H1 (cell line): Measurements from ENCODE around the gene PTCH2. TPM values are rescaled to one million over a fixed set of nuclear protein-coding genes. Genes with fewer than 3 reads are reported as not detected.
A peak's percentile ranks its signal among the peaks of the same experiment; 100 is the strongest.

Source experiments
- CTCF ChIA-PET: fragments of 300-600 bp; sonication (Branson Sonifier 250); formaldehyde crosslinking; loops from one replicate; lab custom pipeline; 2021; ENCODE audit not compliant: partially characterized antibody; lab: Charles Lee
- POLR2A ChIA-PET: fragments of 300-600 bp; sonication (Branson Sonifier 250); formaldehyde crosslinking; loops from one replicate; lab custom pipeline; 2021; ENCODE audit warnings: inconsistent platforms; ENCODE audit not compliant: partially characterized antibody; lab: Charles Lee
- DNase-seq, 2 experiments: peaks; one replicate each; pipeline versions ENCODE4 v3.0.0 to v3.0.0-alpha.2; 2010 to 2022; ENCODE audit warnings: low spot score in 2 of 2, low read depth in 1 of 2, mixed read lengths in 1 of 2
- FAIRE-seq: peaks from 2 replicates; lab custom pipeline; 2011; peaks lifted over from hg19 to GRCh38; lab: Jason Lieb, UNC
- H2AFZ ChIP-seq: 2 replicates; pipeline ENCODE4 v1.8.1; 2012; ENCODE audit warnings: low read length, inconsistent platforms
- H2AK5ac ChIP-seq: 2 replicates; pipeline ENCODE4 v1.6.1; 2013; ENCODE audit warnings: low read depth, low read length
- H2BK120ac ChIP-seq: replicated peaks from 2 replicates; pipeline ENCODE3; 2013; ENCODE audit warnings: low read depth, low read length, inconsistent platforms
- H2BK12ac ChIP-seq: 2 replicates; pipeline ENCODE4 v1.6.1; 2013; ENCODE audit warnings: low read depth, low read length
- H2BK15ac ChIP-seq: 2 replicates; pipeline ENCODE4 v1.6.1; 2013; ENCODE audit warnings: low read length
- H2BK20ac ChIP-seq: 2 replicates; pipeline ENCODE4 v1.6.1; 2013; ENCODE audit warnings: low read length
- H2BK5ac ChIP-seq: 2 replicates; pipeline ENCODE4 v1.6.1; 2013; ENCODE audit warnings: low read depth, low read length
- H3K14ac ChIP-seq: 2 replicates; pipeline ENCODE4 v1.6.1; 2013; ENCODE audit warnings: inconsistent platforms; ENCODE audit not compliant: insufficient read length
- H3K18ac ChIP-seq: 2 replicates; pipeline ENCODE4 v1.6.1; 2013; ENCODE audit warnings: low read length; ENCODE audit errors: extremely low read depth
- H3K23ac ChIP-seq: 2 replicates; pipeline ENCODE4 v1.6.1; 2013; ENCODE audit warnings: inconsistent platforms; ENCODE audit not compliant: insufficient read length
- H3K23me2 ChIP-seq: 2 replicates; pipeline ENCODE4 v1.6.1; 2013; ENCODE audit warnings: low read depth, low read length
- H3K27ac ChIP-seq: 2 replicates; pipeline ENCODE4 v1.6.1; 2011; ENCODE audit warnings: low read depth, low read length, inconsistent platforms
- H3K27me3 ChIP-seq, 4 experiments: replicated peaks in 1 of 4; 1 replicate in 1 of 4; 2 replicates in 3 of 4; pipeline versions ENCODE4 v1.6.1 to v1.8.1; 2011 to 2013; ENCODE audit warnings: low read length in 3 of 4, mild to moderate bottlenecking in 3 of 4, inconsistent platforms in 2 of 4, mixed read lengths in 2 of 4, moderate library complexity in 1 of 4; ENCODE audit not compliant: control insufficient read depth in 3 of 4, insufficient read depth in 3 of 4; ENCODE audit errors: extremely low read depth in 1 of 4
- H3K36me3 ChIP-seq, 4 experiments: 2 replicates each; pipeline versions ENCODE4 v1.6.1 to v1.8.1; 2011 to 2013; ENCODE audit warnings: mild to moderate bottlenecking in 4 of 4, low read length in 3 of 4, moderate library complexity in 2 of 4, control low read depth in 1 of 4, inconsistent platforms in 1 of 4; ENCODE audit not compliant: insufficient read depth in 4 of 4, control insufficient read depth in 2 of 4
- H3K4ac ChIP-seq: replicated peaks from 2 replicates; pipeline ENCODE3; 2013; ENCODE audit warnings: low read length, low read depth, mixed read lengths, inconsistent platforms; ENCODE audit not compliant: insufficient read length
- H3K4me1 ChIP-seq, 4 experiments: replicated peaks in 1 of 4; 1 replicate in 1 of 4; 2 replicates in 3 of 4; pipeline versions ENCODE4 v1.6.1 to v1.8.1; 2011 to 2013; ENCODE audit warnings: low read length in 3 of 4, inconsistent platforms in 2 of 4, mixed read lengths in 1 of 4; ENCODE audit not compliant: insufficient read depth in 4 of 4, control insufficient read depth in 3 of 4
- H3K4me2 ChIP-seq, 2 experiments: 2 replicates each; pipeline versions ENCODE4 v1.6.1 to v1.8.1; 2011 to 2013; ENCODE audit warnings: low read depth in 2 of 2, low read length in 2 of 2, control low read depth in 1 of 2, inconsistent platforms in 1 of 2, mild to moderate bottlenecking in 1 of 2; ENCODE audit not compliant: insufficient read depth in 1 of 2
- H3K4me3 ChIP-seq, 4 experiments: fragments of 200-600, 300-600 bp in 1 of 4; sonication (generic), shearing (Covaris generic), sonication (Bioruptor Twin) in 1 of 4; 2 replicates each; pipeline versions ENCODE4 v1.5.1 to v1.8.1; 2011 to 2016; ENCODE audit warnings: low read length in 4 of 4, low read depth in 3 of 4, control low read depth in 2 of 4, inconsistent platforms in 2 of 4, mild to moderate bottlenecking in 2 of 4, mixed read lengths in 1 of 4, moderate library complexity in 1 of 4; ENCODE audit not compliant: insufficient read depth in 2 of 4; ENCODE audit errors: extremely low read depth in 1 of 4
- H3K56ac ChIP-seq: replicated peaks from 2 replicates; pipeline ENCODE3; 2013; ENCODE audit warnings: low read depth, mild to moderate bottlenecking, mixed read lengths, low read length, inconsistent platforms; ENCODE audit not compliant: insufficient read length
- H3K79me1 ChIP-seq: 2 replicates; pipeline ENCODE4 v1.6.1; 2013; ENCODE audit warnings: low read depth, low read length, control low read depth
- H3K79me2 ChIP-seq, 2 experiments: 2 replicates each; pipeline versions ENCODE4 v1.6.1 to v1.8.1; 2012 to 2013; ENCODE audit warnings: low read length in 2 of 2, mild to moderate bottlenecking in 2 of 2, inconsistent platforms in 1 of 2; ENCODE audit not compliant: insufficient read depth in 2 of 2, control insufficient read depth in 1 of 2
- H3K9ac ChIP-seq, 4 experiments: replicated peaks in 1 of 4; 1 replicate in 1 of 4; 2 replicates in 3 of 4; pipeline versions ENCODE4 v1.6.1 to v1.8.1; 2011 to 2013; ENCODE audit warnings: low read depth in 3 of 4, low read length in 3 of 4, control low read depth in 2 of 4, mild to moderate bottlenecking in 2 of 4, moderate library complexity in 2 of 4, inconsistent platforms in 1 of 4; ENCODE audit errors: extremely low read depth in 1 of 4
- H3K9me3 ChIP-seq, 2 experiments: 2 replicates each; pipeline versions ENCODE4 v1.6.1 to v1.8.1; 2012 to 2013; ENCODE audit warnings: mild to moderate bottlenecking in 2 of 2, moderate library complexity in 2 of 2, control low read depth in 1 of 2, inconsistent platforms in 1 of 2, low read depth in 1 of 2, low read length in 1 of 2, mixed read lengths in 1 of 2; ENCODE audit not compliant: insufficient read depth in 2 of 2
- H4K20me1 ChIP-seq, 2 experiments: replicated peaks in 1 of 2; 2 replicates each; pipeline versions ENCODE3 to v1.8.1; 2011 to 2013; ENCODE audit warnings: inconsistent platforms in 2 of 2, low read length in 2 of 2, mild to moderate bottlenecking in 1 of 2; ENCODE audit not compliant: insufficient read depth in 2 of 2, control insufficient read depth in 1 of 2
- H4K5ac ChIP-seq: 2 replicates; pipeline ENCODE4 v1.6.1; 2013; ENCODE audit warnings: low read length, low read depth, mixed read lengths, inconsistent platforms; ENCODE audit not compliant: insufficient read length
- H4K8ac ChIP-seq: 2 replicates; pipeline ENCODE4 v1.8.0; 2013; ENCODE audit warnings: mild to moderate bottlenecking, moderate library complexity, low read length, inconsistent platforms; ENCODE audit not compliant: insufficient read depth; ENCODE audit errors: extremely low read depth
- H4K91ac ChIP-seq: replicated peaks from 2 replicates; pipeline ENCODE3; 2013; ENCODE audit warnings: low read length, mixed read lengths, inconsistent platforms; ENCODE audit not compliant: insufficient read length
- ATF2 ChIP-seq: IDR thresholded peaks from 2 replicates; pipeline ENCODE4 v1.6.1; 2012; ENCODE audit warnings: low read length, inconsistent platforms
- CEBPB ChIP-seq: IDR thresholded peaks from 2 replicates; pipeline ENCODE4 v1.6.1; 2012; ENCODE audit warnings: low read depth, low read length
- KDM1A ChIP-seq: fragments of 200-600, 300-600 bp; sonication (generic); IDR thresholded peaks from 2 replicates; pipeline ENCODE4 v1.7.1; 2016; ENCODE audit warnings: mild to moderate bottlenecking, low read length, borderline replicate concordance
- SP1 ChIP-seq: IDR thresholded peaks from 2 replicates; pipeline ENCODE4 v1.6.1; 2011; ENCODE audit warnings: low read depth, low read length
- TAF1 ChIP-seq: IDR thresholded peaks from 2 replicates; pipeline ENCODE4 v1.6.1; 2011; ENCODE audit warnings: mild to moderate bottlenecking, low read depth, low read length
- TAF7 ChIP-seq: optimal IDR thresholded peaks from 2 replicates; pipeline ENCODE3; 2011; ENCODE audit warnings: low read depth, mild to moderate bottlenecking, inconsistent platforms, low read length, moderate library complexity, borderline replicate concordance
- USF2 ChIP-seq: IDR thresholded peaks from 2 replicates; pipeline ENCODE4 v1.6.1; 2011; ENCODE audit warnings: low read length, improper control_type of control experiment
- ZNF274 ChIP-seq: IDR thresholded peaks from 2 replicates; pipeline ENCODE4 v1.7.0; 2012; ENCODE audit warnings: low read length, borderline replicate concordance; ENCODE audit errors: extremely low read depth
- WGBS, 2 experiments: shearing (Covaris generic) in 1 of 2; methylation state at CpG; one replicate each; pipeline versions ENCODE4 v1.1.6 to v1.1.7; 2013 to 2015; ENCODE audit warnings: low lambda C conversion rate in 2 of 2, mixed read lengths in 2 of 2, inconsistent platforms in 1 of 2, low coverage in 1 of 2, missing lambda C conversion rate in 1 of 2; ENCODE audit not compliant: insufficient replicate concordance in 2 of 2, insufficient coverage in 1 of 2, insufficient read length in 1 of 2; ENCODE audit errors: extremely low coverage in 1 of 2, missing lambda C conversion rate in 1 of 2; 5-methylcytosine and 5-hydroxymethylcytosine counted together
- polyA plus RNA-seq, 7 experiments: library from polyadenylated mRNA; depleted of rRNA in 3 of 7; stranded (reverse) in 5 of 7; unstranded in 2 of 7; fragments of >200 nt in 5 of 7; fragments of 200-250 nt in 2 of 7; gene quantifications; 1 replicate in 5 of 7; 2 replicates in 1 of 7; 4 replicates in 1 of 7; pipeline versions ENCODE4 v1.2.1 to v1.2.3, GENCODE V29; 2011 to 2013; ENCODE audit warnings: missing spikeins in 2 of 7, mixed read lengths in 2 of 7
- total RNA-seq: library from RNA; stranded (reverse); fragmentation: NEBNext Ultra II Directional; extraction: Animal tissue kit (Norgen Biotek cat#: 25700); gene quantifications from 2 replicates; pipeline ENCODE4 v1.2.1, GENCODE V29; 2021

The PTCH2 gene
- total and polyA plus RNA-seq, 2 of the 8 experiments (the other 6 are each of a cell fraction or from before 2014, with no cell fraction given) = 0.35 to 1.2 TPM

DNA sequence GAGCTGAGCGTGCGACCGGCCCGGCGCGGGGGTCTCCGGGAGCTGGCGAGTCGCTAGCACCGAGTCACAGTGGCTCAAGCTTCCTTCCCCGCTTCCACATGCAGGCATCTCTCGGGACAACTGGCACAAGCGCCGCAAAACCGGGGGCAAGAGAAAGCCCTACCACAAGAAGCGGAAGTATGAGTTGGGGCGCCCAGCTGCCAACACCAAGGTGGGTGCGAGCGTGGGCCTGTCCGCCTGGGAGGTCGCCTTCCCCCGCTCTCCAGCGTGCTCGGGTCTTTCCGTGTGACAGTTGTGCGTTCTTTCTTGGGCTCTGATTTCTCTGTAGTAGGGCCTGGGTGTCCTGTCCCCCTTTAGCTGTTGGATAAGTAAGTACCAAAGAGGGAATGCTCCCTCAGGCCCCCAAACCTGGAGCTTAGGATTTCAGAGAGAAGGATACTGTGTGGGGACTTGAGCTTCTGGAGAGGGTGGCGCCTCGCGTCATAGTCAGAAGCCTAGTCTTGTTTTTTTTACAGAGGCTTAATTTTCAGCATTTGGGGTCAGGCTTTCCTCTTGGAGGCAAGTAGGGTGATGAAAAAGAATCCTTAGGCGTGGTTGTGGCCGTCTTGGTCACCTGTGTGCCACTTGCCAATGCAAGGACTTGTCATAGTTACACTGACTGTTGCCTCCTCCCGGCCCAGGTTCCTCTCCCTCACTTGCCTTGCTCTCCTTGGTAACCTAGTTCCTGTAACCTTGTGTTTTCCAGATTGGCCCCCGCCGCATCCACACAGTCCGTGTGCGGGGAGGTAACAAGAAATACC, 66.9 kb downstream of the PTCH2 start:
- Histone ChIP-seq H3K79me2 (peaks cover 15 to 33% of the 10 kb centered on the region in 2 experiments), H3K4me1 (peaks cover 0 to 8% (median 2%) of the 10 kb centered on the region in 4 experiments; a peak in 5 of 7 replicates), H3K79me1 (peaks cover 3% of the 10 kb centered on the region; the same call in 1 of the 2 replicates), H3K9ac (peak overlapping the region; percentile 96 to 100 (median 96)), H3K56ac (peak overlapping the region; percentile 88), H3K36me3 (peaks cover 24 to 53% (median 34%) of the 10 kb centered on the region in 4 experiments), H2AK5ac (0 out of 2 replicates have a peak overlapping the region, but pooled peaks have one; percentile 11), H3K23ac (no peak overlapping the region), H3K23me2 (peaks cover 16% of the 10 kb centered on the region), H2BK12ac (peak overlapping the region; percentile 50; the same call in 1 of the 2 replicates), H4K5ac (peak overlapping the region; percentile 24), H3K4me2 (peak overlapping the region; percentile 93 to 98), H3K27ac (peak overlapping the region; percentile 85), H2BK120ac (no peak overlapping the region), H3K4ac (peak overlapping the region; percentile 74), H2AFZ (no peak overlapping the region), H4K8ac (peak overlapping the region; percentile 99), H2BK5ac (peak overlapping the region; percentile 96; the same call in 1 of the 2 replicates), H2BK15ac (no peak overlapping the region), H4K20me1 (peaks cover 13 to 21% of the 10 kb centered on the region in 2 experiments), H3K14ac (no peak overlapping the region), H3K9me3 (no peaks in the 10 kb centered on the region), H3K27me3 (no peaks in the 10 kb centered on the region), H3K4me3 (peak overlapping the region; percentile 68 to 95 (median 84)), H2BK20ac (no peak overlapping the region), H4K91ac (peak overlapping the region; percentile 45), H3K18ac (peak overlapping the region; percentile 90)
- 4% methylated on average over 36 of the region's 36 CpGs; no CpG with 5 or more reads in 1 of the 2 experiments for WGBS, 2 experiments
- ChIA-PET POLR2A (interaction anchor here (0.6 to 23.6 kb wide), 39 partner anchors 13 to 950 kb away, joined by 3 to 428 read pairs (median 5); partner anchors contain the start of genes ARMH1, BEST4, BTBD19 and CCDC163), CTCF (interaction anchor here (0.6 to 4.1 kb wide), 9 partner anchors 10 to 238 kb away, joined by 3 to 21 read pairs (median 4); partner anchors contain the start of gene RNU5D-1)
- no peak for DNase-seq
- FAIRE-seq = no peak
- TF ChIP-seq TAF1 (no peak), KDM1A (no peak), ZNF274 (no peak), TAF7 (peak; percentile 26), SP1 (no peak), ATF2 (no peak), CEBPB (no peak), USF2 (no peak)
